22Rv1 (cell line): ENCODE data around the gene CDC14B.
"Not testable (repeated sequence)": the region's sequence is repeated elsewhere in the genome, so short reads cannot be mapped to it uniquely, and the experiment has no call there.

Source experiments
- ZFX ChIP-seq: fragments of 450-650 bp; IDR thresholded peaks from 2 replicates; pipeline ENCODE4 v1.6.1; 2017; ENCODE audit warnings: antibody characterized with exemption, borderline replicate concordance
- TF ChIP-seq, protein P1 (sequence below): fragments of 450-650 bp; IDR thresholded peaks from 2 replicates; pipeline ENCODE4 v1.5.1; 2017; ENCODE audit warnings: mild to moderate bottlenecking

DNA sequence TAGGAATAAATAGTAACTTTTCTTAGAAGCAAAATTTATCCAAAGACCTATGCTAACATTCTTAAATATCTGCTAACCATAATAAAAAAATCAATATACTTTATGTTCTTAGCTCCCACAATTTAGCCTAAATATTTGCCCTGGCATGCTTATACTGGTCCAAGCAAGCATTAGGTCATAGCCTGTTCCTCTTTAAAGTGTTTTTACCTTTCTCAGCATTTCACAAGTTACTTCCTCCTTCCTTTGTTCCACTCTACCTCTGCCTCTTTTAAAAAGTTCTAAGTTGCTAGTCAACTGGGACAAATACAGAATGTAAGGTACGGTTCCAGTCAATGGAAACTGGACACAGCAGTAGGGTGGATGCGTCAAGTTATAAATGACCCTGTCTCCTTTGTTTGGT, 37.4 kb downstream of the CDC14B start:
- TF ChIP-seq, protein P1, sequence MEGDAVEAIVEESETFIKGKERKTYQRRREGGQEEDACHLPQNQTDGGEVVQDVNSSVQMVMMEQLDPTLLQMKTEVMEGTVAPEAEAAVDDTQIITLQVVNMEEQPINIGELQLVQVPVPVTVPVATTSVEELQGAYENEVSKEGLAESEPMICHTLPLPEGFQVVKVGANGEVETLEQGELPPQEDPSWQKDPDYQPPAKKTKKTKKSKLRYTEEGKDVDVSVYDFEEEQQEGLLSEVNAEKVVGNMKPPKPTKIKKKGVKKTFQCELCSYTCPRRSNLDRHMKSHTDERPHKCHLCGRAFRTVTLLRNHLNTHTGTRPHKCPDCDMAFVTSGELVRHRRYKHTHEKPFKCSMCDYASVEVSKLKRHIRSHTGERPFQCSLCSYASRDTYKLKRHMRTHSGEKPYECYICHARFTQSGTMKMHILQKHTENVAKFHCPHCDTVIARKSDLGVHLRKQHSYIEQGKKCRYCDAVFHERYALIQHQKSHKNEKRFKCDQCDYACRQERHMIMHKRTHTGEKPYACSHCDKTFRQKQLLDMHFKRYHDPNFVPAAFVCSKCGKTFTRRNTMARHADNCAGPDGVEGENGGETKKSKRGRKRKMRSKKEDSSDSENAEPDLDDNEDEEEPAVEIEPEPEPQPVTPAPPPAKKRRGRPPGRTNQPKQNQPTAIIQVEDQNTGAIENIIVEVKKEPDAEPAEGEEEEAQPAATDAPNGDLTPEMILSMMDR = not testable (repeated sequence)
- TF ChIP-seq ZFX = not testable (repeated sequence)
